ENCODE data around the gene IFT25.
A peak's percentile ranks its signal among the peaks of the same experiment; 100 is the strongest.

IFT25 gene

DNA sequence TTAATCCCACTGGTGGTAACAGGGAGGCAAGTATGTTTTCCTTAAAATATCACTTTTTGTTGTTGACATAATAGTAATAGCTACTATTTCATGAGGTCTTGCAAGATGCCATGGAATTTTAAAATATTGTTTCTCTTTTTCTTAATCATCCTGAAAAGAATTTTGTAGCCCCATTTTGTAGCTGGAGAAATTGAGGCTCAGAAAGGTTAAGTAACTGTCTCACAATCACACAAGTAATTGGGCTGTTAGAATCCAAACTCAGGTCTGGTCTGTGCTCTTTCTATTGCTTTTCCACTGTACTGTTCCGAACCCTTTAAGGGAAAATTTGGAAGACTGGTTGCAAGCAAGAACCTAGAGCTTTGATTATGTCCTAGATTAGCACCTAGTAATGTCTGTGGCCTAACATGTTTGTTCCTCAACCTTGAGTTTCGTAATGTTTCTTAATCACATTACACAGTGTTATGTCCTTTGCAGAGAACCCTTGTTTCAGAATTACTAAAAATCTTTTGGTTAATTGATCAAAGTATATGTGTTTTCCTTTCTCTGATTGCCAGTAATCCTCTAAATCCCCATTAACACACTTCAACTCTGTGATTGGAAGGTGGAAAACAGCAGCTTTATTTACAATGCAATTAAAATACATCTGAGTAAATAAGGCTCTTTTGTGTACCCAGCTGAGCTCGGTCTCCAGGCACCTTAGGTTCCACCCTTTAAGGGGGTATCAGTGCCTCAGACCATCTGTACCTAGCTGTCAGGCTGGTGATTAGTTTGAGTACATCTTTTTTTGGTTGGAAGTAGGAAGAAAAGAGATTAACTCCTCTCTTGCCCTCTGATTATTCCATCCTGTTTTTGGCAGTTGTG is 11.0 kb upstream of the IFT25 start:
- peak in 2 of 4 experiments; percentile 11 to 35 for DNase-seq

DNA sequence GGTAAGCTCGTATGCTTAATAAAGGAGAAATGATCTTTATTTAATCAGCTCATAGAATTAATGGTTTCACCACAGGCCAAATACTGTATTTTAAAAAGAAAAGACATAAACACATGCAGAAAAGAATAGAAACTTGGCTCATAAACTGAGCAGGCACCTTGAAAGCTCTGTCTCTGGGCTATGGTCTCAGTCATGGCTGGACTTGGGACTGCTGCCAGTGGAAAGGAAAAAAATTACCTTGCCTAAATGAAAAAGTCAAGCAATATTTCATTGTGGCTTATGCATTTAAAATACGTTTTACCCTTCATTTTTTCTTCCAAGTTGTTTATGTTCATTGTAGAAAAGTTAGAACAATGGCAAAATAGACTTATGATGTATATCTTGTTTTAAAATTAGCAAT is 8.6 kb upstream of the IFT25 start:
- DNase-seq, result no peak

DNA sequence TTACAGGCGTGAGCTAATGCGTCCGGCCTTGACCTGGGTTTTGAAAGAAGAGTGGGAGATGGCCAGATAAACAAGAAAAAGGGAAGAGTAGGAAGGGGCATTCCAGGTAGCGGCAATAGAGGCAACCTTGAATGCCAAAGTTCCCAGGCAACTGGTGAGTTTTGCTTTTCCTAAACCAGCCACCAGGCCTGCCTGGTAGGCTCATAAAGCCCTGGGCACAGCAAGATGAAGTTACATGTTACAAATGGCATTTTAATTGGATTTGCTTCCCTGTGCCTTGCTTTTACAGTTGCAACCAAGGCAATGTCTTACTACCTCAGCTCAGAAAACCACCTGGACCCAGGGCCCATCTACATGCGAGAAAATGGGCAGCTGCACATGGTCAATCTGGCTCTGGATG is 6.2 kb upstream of the IFT25 start:
- DNase-seq, result no peak

DNA sequence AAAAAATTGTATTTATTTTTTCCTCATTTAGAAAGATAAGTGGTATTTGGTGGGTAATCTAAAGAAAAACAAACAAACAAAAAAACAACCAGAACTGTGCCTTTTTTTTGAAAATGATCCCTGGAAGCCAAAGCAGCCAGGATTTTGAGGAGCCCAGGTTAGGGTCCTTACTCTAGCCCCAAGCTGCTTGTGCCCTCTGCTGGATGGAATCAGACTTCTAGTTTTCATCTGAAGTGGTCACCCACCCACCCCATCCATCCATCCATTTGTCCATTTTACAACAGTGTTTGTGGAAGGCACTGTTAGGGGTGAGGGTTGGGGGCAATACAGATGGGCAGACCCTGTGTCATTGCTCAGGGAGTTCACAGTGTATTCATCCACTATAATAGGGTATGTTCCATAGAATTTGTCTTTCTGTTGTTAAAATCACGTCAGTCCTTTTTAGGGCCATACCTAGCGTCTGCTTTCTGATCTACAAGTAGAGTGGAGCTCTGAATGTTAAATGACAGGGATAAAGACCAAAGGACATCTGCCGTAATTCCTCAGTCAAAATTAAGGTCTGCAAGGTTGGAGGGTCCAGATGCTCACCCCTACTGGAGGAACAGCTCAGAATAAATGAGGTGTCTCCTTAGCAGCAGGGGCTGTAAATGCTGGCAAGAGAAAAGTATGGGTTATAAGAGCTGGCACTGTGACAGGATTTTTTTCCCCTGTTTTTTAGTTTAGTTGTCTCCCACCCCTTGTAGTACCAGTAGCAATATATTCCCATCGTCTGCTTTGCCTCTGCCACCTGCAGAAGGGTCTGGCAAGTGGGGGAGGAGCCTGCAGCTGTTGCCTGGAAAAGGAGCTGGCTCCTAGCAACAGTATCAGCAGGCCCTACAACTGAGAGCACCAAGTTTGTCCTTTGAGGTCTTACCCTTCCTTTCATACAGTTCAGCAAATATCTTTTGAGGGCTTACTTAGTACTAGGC is 3.8 kb upstream of the IFT25 start:
- DNase-seq, result peak; percentile 37 to 64 (median 54)

DNA sequence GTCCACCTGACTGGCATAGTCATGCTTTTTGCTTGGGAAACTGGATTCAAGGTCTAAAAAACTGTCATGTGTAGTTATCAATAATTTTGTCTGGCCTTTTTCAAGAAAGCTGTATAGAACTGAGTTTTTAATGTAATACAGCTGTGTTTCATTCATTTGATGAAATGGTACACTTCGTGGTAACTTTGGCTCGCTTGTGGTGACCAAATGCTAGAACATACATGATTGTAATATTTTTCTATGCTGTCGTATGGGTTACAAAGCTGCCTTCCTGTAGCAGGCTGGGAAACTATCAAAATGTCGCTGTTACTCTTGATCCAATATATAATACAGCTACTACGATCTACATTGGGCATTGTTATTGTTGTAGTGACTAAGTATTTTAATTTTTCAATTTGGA is 2.8 kb upstream of the IFT25 start:
- no peak for DNase-seq

DNA sequence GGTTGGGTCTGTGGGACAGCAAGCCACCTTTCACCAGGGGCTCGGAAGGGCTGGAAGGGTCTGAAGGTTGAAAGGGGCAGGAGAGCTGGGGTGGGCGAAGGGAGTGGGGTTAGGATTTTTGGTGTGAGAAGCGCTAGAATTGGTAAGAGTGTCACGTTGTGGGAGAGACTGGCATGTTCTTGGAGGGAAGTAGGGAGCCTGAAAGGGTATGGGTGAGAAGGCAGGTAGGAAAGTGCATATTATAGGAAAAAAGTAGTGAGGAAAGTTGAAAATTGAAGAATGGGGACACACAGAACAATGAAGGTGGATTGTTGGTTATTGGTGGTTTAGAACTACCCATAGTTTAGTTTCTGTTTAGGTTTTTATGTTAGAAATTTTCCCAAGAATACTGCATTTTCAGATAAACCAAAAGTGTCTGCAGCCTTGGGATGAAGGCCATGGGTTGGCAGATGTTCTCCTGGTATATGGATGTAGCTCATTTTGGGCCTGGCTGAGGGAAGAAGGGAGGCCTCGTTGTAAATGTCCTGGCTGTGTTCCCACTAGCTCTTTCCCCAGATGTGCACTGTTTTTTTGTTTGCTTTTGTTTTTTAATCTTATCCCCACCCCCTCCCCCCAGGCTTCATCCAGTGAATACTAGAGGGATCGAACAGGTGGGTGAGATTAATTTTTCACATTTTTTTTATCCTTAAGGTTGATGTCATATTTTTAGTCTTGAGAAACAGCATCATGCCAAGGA is 1.8 kb upstream of the IFT25 start:
- no peak for DNase-seq

DNA sequence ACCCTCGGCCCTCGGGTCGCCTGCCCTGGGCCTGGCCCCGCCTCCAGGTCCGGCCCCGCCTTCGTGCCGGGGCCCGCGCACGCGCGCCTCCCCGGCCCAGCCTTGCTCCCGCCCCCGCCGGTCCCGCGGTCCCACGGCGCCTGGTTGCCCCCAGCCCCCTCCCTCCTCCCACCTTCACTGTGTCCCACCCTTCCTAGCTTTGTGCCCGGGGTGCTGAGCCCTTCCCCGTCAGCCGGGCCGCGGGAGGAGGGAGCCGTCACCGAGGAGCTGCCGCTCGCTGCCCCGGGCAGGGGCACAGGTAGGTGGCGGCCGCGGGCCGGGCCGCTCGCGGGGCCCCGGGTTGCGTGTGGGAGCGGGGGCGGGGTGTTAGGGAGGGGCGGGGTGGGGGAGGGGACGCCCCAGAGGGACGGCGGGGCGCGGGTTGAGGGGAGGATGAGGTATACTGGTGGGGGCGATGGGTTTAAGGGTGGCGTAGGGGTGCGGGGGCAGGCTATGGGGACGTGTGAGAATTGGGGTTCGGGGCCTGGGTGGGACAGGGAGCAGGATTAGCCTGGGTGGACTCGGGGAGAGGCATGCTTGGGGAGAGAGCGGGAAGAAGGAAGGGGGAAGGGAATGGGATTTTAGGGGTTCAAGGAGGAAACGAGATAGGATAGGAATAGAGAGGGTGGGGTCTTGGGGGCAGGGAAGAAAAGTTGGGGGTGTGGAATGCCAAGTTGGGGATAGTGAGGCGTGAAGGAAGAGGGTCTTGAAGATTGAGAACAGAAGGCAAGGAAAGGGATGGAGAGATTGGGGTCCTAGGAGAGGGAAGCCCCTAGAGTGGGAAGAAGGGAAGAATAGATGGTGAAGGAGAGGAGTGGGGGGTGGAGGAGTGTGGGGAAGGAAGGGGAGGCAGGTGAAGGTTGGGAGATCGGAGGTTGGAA is 1.0 kb upstream of the IFT25 start, which contains the start of gene LRRC42:
LRRC42 (plus strand) TSS at position 99 of the 920 bp plus-strand sequence. CDS start 5,650 bp downstream, outside the sequence.
- DNase-seq, result peak; percentile 89 to 96 (median 93)

DNA sequence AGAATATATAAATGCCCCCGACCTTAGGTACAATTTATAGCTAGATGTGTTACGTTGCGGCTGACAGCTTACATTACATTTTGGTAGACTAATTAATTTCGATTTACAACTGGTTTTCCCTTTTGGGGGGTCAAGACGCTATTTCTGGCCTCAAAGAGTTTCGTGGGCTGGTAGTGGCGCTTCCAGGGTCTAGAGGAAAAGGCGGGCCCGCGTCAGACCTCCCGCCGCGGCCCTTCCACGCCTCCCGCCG is 391 bp downstream of the IFT25 start:
- no peak for DNase-seq

DNA sequence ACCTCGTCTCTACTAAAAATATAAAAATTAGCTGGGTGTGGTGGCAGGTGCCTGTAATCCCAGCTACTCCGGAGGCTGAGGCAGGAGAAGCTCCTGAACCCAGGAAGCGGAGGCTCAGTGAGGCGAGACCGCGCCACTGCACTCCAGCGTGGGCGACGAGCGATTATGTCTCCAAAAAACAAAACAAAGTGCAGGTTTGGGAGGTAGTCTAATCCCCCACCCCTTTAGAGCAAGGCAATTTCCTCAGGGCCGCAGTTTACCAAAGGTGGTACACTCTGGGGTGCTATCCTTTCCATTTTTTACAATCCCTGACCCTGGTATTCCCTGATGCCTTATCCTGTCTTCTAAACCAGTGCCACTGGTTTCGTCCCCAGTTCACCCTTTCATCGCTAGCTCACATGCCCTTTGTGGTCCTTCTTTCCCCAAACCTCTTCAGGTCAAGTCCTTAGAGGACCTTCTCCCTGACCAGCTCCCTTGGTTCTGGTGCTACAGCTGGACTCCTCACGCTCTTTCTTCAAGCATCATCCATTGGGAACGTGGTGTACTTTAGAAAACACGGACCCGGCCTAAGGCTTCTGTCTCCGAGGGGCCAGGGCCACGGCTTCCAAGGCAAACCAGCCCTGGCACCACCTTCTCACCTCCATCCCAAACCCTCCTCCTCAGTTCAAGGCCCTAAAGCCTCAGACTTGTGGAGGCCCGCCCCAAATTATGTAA is 873 bp downstream of the IFT25 start:
- peak in 1 of 4 experiments; percentile 6 for DNase-seq

DNA sequence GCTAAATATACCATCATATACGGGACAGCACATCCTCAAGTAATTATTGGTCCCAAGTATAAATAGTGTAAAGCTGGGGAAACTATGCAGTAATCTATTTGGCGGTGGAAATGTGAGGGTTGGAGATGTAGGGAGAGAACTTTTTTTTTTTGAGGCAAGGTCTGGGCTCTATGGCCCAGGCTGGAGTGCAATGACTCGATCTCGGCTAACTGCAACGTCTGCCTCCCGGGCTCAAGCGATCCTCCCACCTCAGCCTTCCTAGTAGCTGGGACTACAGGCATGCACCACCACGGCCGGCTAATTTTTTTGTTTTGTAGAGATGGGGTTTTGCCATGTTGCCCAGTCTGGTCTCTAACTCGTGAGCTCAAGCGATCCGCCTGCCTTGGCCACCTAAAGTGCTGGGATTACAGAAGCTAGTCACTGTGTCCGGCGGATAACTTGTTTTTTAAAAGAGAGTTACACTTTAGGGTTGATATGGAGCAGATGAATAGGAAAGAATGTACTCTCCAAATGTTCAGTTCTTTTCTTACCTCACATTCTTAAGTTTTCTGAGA is 1.9 kb downstream of the IFT25 start:
- no peak for DNase-seq

DNA sequence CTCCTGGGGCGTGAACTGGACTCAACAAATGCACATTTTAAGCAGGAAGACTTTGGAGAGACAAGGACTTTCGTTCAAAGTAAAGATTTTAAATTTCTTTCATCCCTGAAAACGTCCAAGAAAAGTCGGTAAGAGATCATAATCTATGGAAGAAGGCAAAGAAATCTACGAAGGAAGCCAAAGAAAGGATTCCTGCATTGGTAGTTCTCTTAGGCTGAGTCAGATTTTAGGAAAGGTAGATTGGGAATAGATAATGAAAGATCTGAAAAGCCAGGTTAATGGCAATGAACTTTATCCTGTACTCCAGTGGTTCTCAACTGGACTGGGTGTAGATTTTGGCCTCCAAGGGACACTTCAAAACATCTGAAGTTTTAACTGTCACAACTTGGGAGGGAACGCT is 2.4 kb downstream of the IFT25 start:
- no peak for DNase-seq

DNA sequence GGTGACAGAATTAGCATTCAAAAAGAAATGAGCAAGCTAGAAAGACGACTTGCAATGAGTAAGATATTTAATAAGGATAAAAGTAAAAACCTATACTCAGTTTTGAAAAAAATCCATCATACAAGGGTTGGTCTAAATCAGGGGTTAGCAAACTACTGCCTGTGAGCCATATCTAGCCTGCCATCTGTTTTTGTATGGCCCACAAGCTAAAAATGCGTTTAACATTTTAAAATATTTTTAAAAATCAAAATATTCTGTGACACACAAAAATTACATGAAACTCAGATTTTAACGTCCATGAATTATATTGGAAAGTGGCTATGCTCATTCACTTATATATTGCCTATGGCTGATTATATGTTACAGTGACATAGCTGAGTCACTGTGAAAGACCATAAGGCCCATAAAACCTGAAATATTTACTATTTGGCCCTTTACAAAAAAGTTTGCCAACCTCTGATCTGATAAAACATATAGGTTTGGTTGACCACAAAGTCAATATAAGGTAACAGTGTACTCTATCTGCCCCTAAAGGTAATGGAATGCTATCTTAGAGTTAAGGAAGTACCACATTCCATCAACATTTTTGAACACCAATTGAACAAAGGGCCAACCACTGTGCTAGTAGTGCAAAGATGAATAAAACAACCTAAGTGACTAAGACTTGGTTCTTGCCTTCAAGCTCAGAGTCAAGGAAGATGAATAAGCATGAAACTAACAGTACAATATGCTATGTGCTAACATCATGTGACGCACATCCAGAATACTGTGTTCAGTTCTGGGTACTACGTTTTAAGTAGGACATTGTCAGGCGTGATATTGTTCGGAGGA is 3.2 kb downstream of the IFT25 start:
- no peak for DNase-seq

DNA sequence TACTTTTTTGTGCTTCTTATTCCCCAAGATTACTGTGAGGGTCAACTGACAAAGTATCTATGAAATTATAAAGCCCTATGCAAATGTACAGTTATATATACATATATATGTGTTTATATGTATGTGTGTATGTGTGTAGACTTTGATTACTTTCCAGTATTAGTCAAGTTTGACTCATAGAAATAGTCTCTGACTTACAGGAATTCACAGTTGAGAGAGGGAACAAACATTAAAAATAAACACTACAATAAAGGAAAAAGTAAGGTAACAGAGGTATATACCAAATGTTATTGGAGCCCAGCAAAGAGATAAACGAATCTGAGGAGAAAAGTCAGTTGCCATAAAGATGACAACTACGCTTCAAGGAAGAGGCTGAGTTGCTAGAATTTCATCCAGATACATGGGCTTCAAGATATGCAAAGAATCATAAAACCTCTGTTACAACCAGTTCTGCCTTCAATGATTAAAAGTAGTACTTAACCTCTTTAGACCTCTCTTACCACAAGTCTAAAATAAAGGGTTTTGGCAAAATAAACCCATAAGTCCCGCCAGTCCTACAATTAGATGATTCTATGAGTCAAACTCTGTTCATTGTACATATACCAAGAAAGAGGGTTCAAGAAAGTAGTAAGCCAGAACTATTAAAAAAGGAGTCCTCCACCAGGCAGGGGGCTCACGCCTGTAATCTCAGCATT is 7.2 kb downstream of the IFT25 start:
- DNase-seq, result no peak

DNA sequence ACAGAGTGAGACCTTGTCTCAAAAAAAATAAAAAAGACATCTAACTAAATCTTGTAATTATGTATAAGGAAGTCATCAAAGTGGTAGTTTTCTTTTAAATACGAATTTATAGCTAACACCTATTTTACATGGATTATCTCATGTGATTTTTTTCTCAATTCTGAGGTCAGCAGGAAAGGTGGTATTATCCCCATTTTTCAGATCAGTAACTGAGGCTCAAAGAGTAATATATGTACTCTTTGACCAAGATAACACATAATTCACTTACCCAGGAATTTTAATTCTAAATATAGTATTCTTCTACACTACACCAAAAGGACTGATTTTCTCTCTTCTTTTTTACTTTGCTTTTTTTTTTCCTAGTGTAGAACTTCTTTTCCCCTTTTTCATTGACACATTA is 9.1 kb downstream of the IFT25 start:
- no peak for DNase-seq

DNA sequence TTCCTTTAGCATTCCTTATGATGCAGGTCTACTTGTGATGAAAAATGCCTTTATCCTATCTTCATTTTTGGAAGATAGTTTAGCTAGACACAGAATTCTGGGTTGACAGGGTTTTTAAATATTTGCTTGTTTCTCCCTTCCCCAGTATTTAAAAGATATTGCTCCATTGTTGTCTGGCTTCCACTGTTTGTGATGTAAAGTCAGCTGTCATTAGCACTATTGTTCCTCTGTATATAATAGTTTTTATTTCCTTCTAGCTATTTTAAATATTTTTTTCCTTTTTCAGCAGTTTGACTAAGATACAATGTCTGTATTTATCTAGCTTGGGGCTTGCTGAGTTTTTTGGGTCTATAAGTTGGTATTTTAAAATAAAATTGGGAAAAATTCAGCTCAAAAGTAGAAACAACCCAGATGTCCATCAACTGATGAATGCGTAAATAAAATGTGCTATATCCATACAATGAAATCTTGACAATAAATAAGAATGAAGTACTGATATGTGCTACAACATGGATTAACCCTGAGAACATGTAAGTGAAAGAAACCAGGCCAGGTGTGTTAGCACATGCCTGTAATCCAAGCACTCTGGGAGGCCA is 11.2 kb downstream of the IFT25 start:
- no peak for DNase-seq

DNA sequence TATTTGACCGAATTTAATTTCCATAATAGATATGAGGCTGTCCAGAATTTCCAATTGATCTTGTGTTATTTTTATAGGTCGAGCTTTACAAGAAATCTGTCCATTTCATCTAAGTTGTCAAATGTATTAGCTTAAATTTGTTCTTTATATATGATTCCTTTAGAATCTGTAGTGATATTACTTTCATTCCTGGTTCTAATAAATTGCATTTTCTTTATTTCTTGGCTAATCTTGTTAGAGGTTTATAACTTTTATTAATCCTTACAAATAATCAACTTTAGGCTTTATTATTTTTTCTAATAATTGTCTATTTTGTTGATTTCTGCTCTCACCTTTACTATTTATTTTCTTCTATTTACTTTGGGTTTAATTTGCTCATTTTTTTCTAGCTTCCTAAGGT is 14.0 kb downstream of the IFT25 start:
- DNase-seq, result no peak

DNA sequence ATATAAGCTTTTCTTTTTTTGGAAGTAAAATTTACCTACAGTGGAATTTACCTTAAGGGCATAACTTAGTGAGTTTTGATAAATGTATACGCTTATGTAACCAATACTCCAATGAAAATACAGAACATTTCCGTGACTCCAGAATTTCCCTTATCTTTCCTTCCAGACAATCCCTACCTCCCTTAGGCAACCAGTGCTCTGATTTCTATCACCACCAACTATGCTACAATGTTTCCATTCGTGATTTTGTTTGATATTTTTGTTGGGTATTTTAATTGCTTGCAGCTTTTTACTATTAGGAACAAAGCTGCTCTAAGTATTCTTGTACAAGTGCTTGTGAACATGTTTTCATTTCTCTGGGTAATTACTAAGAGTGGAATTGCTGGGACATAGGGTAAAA is 14.6 kb downstream of the IFT25 start:
- DNase-seq, result no peak

DNA sequence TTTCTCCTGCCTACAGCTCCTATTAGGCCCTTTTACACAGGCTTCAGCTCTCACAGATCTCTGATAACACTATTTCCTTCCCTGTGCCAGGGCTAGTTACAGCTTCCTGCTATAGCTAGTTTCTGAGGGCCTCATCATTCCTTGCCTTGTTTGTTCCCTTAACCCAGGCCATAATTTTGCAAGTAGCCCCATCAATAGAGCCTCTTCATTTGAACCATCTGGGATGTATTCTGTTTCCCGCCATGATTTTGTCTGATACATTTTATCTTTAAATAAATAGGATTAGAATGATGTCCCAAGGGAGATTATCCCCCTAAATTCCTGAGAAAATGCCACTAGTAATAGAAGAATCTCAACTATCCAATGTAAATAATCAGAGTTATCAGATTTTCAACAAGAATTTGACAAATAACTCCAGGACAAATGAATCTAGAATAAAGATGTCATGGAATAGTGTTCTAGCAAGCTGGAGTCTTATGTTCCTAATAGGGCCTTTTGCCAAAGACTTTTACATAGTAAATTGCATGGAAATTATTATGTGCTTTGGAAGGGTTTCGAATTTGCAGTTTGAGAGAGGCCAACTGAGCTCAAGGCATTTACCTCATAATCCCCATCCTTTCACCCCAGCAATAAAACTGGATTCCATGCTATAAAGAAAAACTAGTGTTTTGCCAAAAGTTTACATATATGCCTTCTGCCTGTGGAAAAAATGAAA is 16.1 kb downstream of the IFT25 start:
- no peak for DNase-seq
